Activated naive CD4-positive, alpha-beta T cell treated with anti-CD3 and anti-CD28 coated beads, Interleukin-2, amount 50 U/mL, for 24 hours (primary cell): ENCODE results near the gene FBXO30.
A peak's percentile ranks its signal among the peaks of the same experiment; 100 is the strongest.

Experiments
- H3K27ac Mint-ChIP-seq: one replicate; pipeline ENCODE4 v1.8.0; 2021; ENCODE audit warnings: mild to moderate bottlenecking, mixed read lengths
- H3K27me3 Mint-ChIP-seq: one replicate; pipeline ENCODE4 v1.8.0; 2021; ENCODE audit warnings: mixed read lengths
- H3K36me3 Mint-ChIP-seq: one replicate; pipeline ENCODE4 v1.8.0; 2021; ENCODE audit warnings: mixed read lengths
- H3K4me1 Mint-ChIP-seq: one replicate; pipeline ENCODE4 v1.8.0; 2021; ENCODE audit warnings: mixed read lengths
- H3K4me3 Mint-ChIP-seq: one replicate; pipeline ENCODE4 v1.8.0; 2021; ENCODE audit warnings: mild to moderate bottlenecking, mixed read lengths
- H3K9me3 Mint-ChIP-seq: one replicate; pipeline ENCODE4 v1.8.0; 2021; ENCODE audit warnings: mixed read lengths

The FBXO30 gene

GRCh38 chr6:145830612-145831011 is 16.0 kb upstream of the FBXO30 start:
- peaks cover 14% of the 10 kb centered on the region for H3K36me3 Mint-ChIP-seq

DNA sequence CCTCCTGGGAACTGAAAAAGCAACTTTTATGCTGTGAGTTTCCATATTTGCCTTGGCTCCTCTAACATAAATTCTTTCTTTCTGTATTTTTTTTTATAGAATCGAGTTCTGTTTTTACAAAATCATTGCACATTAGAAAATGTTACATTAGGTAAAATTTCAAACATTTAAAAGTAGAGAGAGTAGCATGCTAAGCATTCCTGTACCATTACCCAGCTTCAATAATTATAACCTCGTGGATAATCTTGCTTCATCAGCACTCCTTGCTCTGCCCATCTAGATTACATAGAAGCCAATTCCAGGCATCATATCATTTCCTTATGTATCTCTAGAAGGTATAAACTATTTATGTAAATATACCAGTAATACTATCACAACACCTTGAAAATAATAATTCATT is 15.4 kb upstream of the FBXO30 start:
- H3K9me3 Mint-ChIP-seq, result no peaks in the 10 kb centered on the region
- H3K4me1 Mint-ChIP-seq, result no peaks in the 10 kb centered on the region
- H3K4me3 Mint-ChIP-seq, result no peak overlapping the region
- no peak overlapping the region for H3K27ac Mint-ChIP-seq
- no peaks in the 10 kb centered on the region for H3K27me3 Mint-ChIP-seq
- peaks cover 11% of the 10 kb centered on the region for H3K36me3 Mint-ChIP-seq

More at GRCh38 chr6:145830612-145831011, 16.0 kb upstream of the FBXO30 start:
- Mint-ChIP-seq H3K4me3 (no peak overlapping the region), H3K4me1 (no peaks in the 10 kb centered on the region), H3K9me3 (no peaks in the 10 kb centered on the region), H3K27me3 (no peaks in the 10 kb centered on the region), H3K27ac (no peak overlapping the region)

DNA sequence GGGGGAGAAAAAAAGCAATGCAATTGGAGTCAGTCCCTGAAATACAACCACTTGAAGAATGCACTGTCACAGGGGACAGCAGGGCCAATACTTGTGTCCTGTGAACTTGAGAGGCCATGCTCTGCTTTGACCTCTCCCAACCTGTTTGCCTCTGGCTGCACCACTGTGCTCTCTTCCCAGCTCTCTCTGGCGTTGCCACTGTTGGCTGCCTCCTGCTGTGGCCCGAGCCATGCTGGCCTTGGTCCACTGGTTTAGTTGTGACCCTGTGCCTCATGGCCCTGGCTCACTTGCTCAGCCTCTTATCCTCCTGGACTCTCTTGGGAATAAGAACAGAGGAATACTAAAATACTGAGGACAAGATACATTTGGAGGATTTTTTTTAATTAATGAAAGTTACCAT is 14.5 kb upstream of the FBXO30 start:
- H3K9me3 Mint-ChIP-seq, result no peaks in the 10 kb centered on the region
- H3K36me3 Mint-ChIP-seq, result peaks cover 10% of the 10 kb centered on the region
- H3K4me3 Mint-ChIP-seq, result no peak overlapping the region
- H3K27me3 Mint-ChIP-seq, result no peaks in the 10 kb centered on the region
- no peak overlapping the region for H3K27ac Mint-ChIP-seq
- H3K4me1 Mint-ChIP-seq, result no peaks in the 10 kb centered on the region

DNA sequence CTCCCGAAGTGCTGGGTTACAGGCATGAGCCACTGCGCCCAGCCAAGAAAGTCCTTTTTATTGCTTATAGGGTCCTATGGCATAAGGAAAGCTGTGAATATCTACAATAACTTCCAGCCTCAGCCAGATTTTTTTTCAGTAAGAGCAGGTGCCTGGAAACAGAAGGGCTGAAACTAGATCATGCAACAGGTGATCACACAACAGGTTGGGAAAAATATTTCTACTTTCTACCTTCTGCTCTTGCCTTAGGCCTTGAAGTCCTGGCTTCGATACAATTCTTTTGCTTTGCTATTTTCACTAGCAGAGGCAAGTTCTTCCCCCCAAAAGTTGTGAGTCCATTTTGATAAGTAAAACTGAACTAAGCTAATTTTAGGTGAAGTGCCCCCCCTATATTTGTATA is 9.7 kb upstream of the FBXO30 start:
- Mint-ChIP-seq H3K27me3 (no peaks in the 10 kb centered on the region), H3K9me3 (no peaks in the 10 kb centered on the region), H3K27ac (no peak overlapping the region), H3K4me1 (peaks cover 31% of the 10 kb centered on the region), H3K4me3 (no peak overlapping the region), H3K36me3 (peaks cover 6% of the 10 kb centered on the region)

DNA sequence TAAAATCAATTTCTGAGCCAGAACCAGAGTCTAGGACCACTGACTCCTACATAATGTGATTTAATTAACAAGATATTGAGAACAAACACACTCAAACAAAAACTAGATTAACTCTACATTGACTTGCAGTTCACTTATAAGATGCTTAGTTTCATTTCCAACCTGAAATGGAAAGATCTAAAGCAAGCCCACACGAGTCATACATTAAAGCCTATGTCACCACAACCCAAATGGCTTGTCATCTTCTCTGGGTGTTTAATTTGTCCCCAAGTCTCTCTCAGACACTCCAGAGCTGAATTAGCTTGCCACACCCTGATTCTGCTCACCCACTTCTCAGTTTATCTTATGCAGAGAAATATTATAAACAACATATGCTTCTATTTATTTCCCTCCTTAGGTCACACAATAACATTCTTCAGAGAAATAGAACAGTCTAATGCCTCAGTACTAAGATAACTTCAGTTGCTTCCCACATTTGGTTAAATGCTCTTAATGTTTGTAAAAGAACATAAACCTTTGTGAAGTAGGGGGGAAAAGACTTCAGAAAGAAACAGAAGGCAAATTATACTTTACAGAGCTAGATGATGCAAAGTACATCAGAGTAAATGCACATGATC is 8.8 kb upstream of the FBXO30 start:
- Mint-ChIP-seq H3K4me1 (peaks cover 34% of the 10 kb centered on the region), H3K9me3 (no peaks in the 10 kb centered on the region), H3K27me3 (no peaks in the 10 kb centered on the region), H3K4me3 (no peak overlapping the region), H3K27ac (no peak overlapping the region), H3K36me3 (peaks cover 5% of the 10 kb centered on the region)

DNA sequence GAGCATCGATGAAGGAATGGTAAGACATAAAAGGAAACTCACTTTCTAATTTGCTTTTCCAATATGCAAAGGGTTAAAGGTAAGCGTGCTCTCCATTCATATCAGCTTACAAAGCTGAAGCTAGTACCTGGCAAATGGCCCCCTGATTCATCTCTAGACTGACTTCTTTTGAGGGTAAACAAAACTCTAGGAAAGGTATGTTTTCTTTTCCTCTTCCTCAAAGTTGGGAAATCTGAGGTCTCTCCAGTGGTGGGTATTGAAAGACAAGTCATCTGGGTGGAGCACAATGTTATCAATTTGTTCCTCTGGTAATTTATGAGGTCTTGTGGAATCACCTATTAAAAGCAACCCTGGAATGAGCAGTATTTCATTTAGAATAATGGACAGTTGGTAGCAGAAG is 7.9 kb upstream of the FBXO30 start:
- Mint-ChIP-seq H3K4me1 (peaks cover 41% of the 10 kb centered on the region), H3K27me3 (no peaks in the 10 kb centered on the region), H3K4me3 (no peak overlapping the region), H3K27ac (no peak overlapping the region), H3K36me3 (peaks cover 5% of the 10 kb centered on the region), H3K9me3 (no peaks in the 10 kb centered on the region)

GRCh38 chr6:145819994-145820393 is 5.4 kb upstream of the FBXO30 start:
- Mint-ChIP-seq H3K27ac (peak overlapping the region; percentile 89), H3K9me3 (no peaks in the 10 kb centered on the region), H3K27me3 (no peaks in the 10 kb centered on the region), H3K4me3 (peak overlapping the region; percentile 55), H3K4me1 (peaks cover 55% of the 10 kb centered on the region), H3K36me3 (peaks cover 6% of the 10 kb centered on the region)

- no peak overlapping the region for H3K27ac Mint-ChIP-seq
- H3K27me3 Mint-ChIP-seq, result no peaks in the 10 kb centered on the region
- H3K4me1 Mint-ChIP-seq, result peaks cover 55% of the 10 kb centered on the region
- no peaks in the 10 kb centered on the region for H3K9me3 Mint-ChIP-seq
- H3K36me3 Mint-ChIP-seq, result peaks cover 6% of the 10 kb centered on the region
- H3K4me3 Mint-ChIP-seq, result no peak overlapping the region
These were observed 4.2 kb upstream of the FBXO30 start for GRCh38 chr6:145818796-145819195.

GRCh38 chr6:145816392-145816791 is 1.8 kb upstream of the FBXO30 start:
- H3K27ac Mint-ChIP-seq, result peak overlapping the region; percentile 63
- peaks cover 60% of the 10 kb centered on the region for H3K4me1 Mint-ChIP-seq

DNA sequence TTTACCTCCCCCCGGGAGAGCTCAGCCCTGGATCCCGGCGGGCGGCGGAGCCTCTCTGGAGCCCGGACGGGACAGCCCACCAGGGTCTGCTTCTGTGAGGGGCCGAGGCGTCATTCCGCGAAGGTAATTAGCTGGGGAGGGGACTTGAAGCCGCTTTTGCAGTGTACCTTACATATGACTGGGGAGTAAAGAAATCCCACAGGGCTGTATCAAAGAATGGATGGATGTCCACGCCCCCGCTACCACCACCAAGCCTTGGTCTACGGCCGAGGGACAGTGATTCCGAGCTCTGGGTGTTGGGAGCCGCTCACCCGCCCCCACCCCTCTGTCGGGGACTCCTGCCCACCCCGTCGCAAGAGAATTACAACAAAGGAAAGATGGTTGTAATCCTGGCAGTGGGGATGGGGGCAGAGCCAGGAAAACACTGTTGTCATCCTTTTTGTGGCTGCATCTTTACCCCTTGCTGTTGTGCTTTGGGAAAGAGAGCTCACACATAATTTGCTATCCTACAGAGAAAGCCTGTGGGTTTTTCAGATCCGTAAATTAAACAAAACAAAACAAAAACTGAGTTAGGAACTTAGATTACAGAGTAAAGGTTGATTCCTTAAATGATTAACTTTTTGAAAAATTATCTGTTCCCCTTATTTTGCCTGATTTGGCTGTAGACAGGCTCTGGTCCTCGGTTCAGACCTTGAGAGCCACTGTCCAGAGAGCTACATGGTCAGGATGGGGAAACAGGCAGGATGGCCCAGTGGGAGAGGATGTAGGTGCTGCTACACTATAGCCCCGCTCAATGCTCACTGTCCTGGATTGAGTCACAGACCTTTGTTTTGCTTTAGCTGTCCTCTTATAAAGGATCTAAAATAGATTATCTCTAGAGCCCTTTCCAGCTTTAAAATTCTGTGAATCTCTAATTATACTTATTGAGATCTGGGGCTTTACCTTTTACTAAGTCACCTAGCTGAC is 997 bp upstream of the FBXO30 start:
- no peaks in the 10 kb centered on the region for H3K9me3 Mint-ChIP-seq
- H3K4me3 Mint-ChIP-seq, result peak overlapping the region; percentile 92
- H3K36me3 Mint-ChIP-seq, result peaks cover 1% of the 10 kb centered on the region
- peak overlapping the region; percentile 87 for H3K27ac Mint-ChIP-seq
- H3K4me1 Mint-ChIP-seq, result peaks cover 63% of the 10 kb centered on the region
- H3K27me3 Mint-ChIP-seq, result no peaks in the 10 kb centered on the region

More at GRCh38 chr6:145816392-145816791, 1.8 kb upstream of the FBXO30 start:
- Mint-ChIP-seq H3K36me3 (peaks cover 1% of the 10 kb centered on the region), H3K4me3 (peak overlapping the region; percentile 92), H3K9me3 (no peaks in the 10 kb centered on the region), H3K27me3 (no peaks in the 10 kb centered on the region)

GRCh38 chr6:145814035-145814500 is 527 bp downstream of the FBXO30 start:
- H3K27me3 Mint-ChIP-seq, result no peaks in the 10 kb centered on the region
- peaks cover 64% of the 10 kb centered on the region for H3K4me1 Mint-ChIP-seq
- peak overlapping the region; percentile 88 for H3K4me3 Mint-ChIP-seq
- H3K36me3 Mint-ChIP-seq, result peaks cover 1% of the 10 kb centered on the region
- H3K27ac Mint-ChIP-seq, result peak overlapping the region; percentile 80
- H3K9me3 Mint-ChIP-seq, result no peaks in the 10 kb centered on the region

GRCh38 chr6:145813285-145814034 is 1.1 kb downstream of the FBXO30 start:
- H3K36me3 Mint-ChIP-seq, result peaks cover 4% of the 10 kb centered on the region
- H3K27ac Mint-ChIP-seq, result peak overlapping the region; percentile 80
- H3K4me1 Mint-ChIP-seq, result peaks cover 62% of the 10 kb centered on the region
- no peaks in the 10 kb centered on the region for H3K27me3 Mint-ChIP-seq
- H3K9me3 Mint-ChIP-seq, result peaks cover under 1% of the 10 kb centered on the region
- H3K4me3 Mint-ChIP-seq, result peak overlapping the region; percentile 88

DNA sequence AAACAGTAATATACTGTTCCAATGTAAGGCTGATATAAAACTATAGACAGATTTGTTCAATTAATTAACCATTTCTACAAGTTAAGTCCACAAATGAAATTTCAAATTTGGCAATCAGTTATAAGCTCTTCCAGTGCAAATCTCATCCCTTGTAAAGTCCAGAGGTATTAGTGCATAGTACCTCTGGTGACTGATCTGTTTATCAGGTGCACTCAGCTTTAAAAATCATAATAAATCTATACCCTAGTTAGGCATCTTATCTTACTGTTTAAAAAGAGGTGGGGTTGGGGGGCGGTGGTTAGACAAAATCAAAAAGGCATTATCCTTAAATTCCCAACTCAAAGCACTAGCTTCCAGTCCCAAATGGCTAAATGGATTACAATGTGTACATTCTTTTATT is 2.9 kb downstream of the FBXO30 start:
- Mint-ChIP-seq H3K27ac (no peak overlapping the region), H3K27me3 (no peaks in the 10 kb centered on the region), H3K9me3 (peaks cover 6% of the 10 kb centered on the region), H3K36me3 (peaks cover 6% of the 10 kb centered on the region), H3K4me1 (peaks cover 56% of the 10 kb centered on the region), H3K4me3 (no peak overlapping the region)

GRCh38 chr6:145809785-145810184 is 4.8 kb downstream of the FBXO30 start:
- H3K4me1 Mint-ChIP-seq, result peaks cover 44% of the 10 kb centered on the region

GRCh38 chr6:145809211-145809610 is 5.4 kb downstream of the FBXO30 start:
- no peak overlapping the region for H3K4me3 Mint-ChIP-seq
- peaks cover 44% of the 10 kb centered on the region for H3K4me1 Mint-ChIP-seq
- H3K36me3 Mint-ChIP-seq, result peaks cover 18% of the 10 kb centered on the region
- H3K9me3 Mint-ChIP-seq, result peaks cover 6% of the 10 kb centered on the region
- no peaks in the 10 kb centered on the region for H3K27me3 Mint-ChIP-seq
- H3K27ac Mint-ChIP-seq, result no peak overlapping the region

More at GRCh38 chr6:145809785-145810184, 4.8 kb downstream of the FBXO30 start:
- Mint-ChIP-seq H3K4me3 (no peak overlapping the region), H3K27ac (no peak overlapping the region), H3K36me3 (peaks cover 18% of the 10 kb centered on the region), H3K9me3 (peaks cover 6% of the 10 kb centered on the region), H3K27me3 (no peaks in the 10 kb centered on the region)
